H9 (cell line): ENCODE data around the gene PCDH9. TPM values are rescaled to one million over a fixed set of nuclear protein-coding genes. Genes with fewer than 3 reads are reported as not detected.

Experiments used
- DNase-seq: peaks from one replicate; pipeline ENCODE4 v3.0.0-alpha.2; 2017
- H2AFZ ChIP-seq: one replicate; pipeline ENCODE4 v1.6.1; 2013; ENCODE audit warnings: mild to moderate bottlenecking, low read length, control low read depth, moderate library complexity
- H2AK5ac ChIP-seq: 2 replicates; pipeline ENCODE4 v1.6.1; 2013; ENCODE audit warnings: low read length, control low read depth, mixed read lengths; ENCODE audit not compliant: insufficient read length
- H2BK120ac ChIP-seq: one replicate; pipeline ENCODE4 v1.6.1; 2013; ENCODE audit warnings: low read depth, mild to moderate bottlenecking, low read length, control low read depth, inconsistent platforms; ENCODE audit not compliant: poor library complexity, severe bottlenecking
- H2BK12ac ChIP-seq: 2 replicates; pipeline ENCODE4 v1.6.1; 2013; ENCODE audit warnings: low read length, control low read depth, mixed read lengths, low read depth; ENCODE audit not compliant: insufficient read length
- H2BK15ac ChIP-seq: 2 replicates; pipeline ENCODE4 v1.6.1; 2013; ENCODE audit warnings: low read depth, low read length, control low read depth
- H2BK20ac ChIP-seq: one replicate; pipeline ENCODE4 v1.6.1; 2013; ENCODE audit warnings: low read depth, mild to moderate bottlenecking, low read length, control low read depth, inconsistent platforms; ENCODE audit not compliant: poor library complexity, severe bottlenecking
- H2BK5ac ChIP-seq: 2 replicates; pipeline ENCODE4 v1.6.1; 2013; ENCODE audit warnings: low read length, control low read depth, mixed read lengths; ENCODE audit not compliant: insufficient read length
- H3K14ac ChIP-seq: 2 replicates; pipeline ENCODE4 v1.6.1; 2013; ENCODE audit warnings: low read length, control low read depth; ENCODE audit not compliant: insufficient read depth
- H3K18ac ChIP-seq: 2 replicates; pipeline ENCODE4 v1.6.1; 2013; ENCODE audit warnings: low read depth, mild to moderate bottlenecking, mixed read lengths, low read length, control low read depth; ENCODE audit not compliant: insufficient read length
- H3K23ac ChIP-seq: 2 replicates; pipeline ENCODE4 v1.6.1; 2013; ENCODE audit warnings: low read length, control low read depth, mixed read lengths, low read depth; ENCODE audit not compliant: insufficient read length
- H3K23me2 ChIP-seq: 2 replicates; pipeline ENCODE4 v1.6.1; 2013; ENCODE audit warnings: low read depth, mild to moderate bottlenecking, mixed read lengths, low read length, control low read depth; ENCODE audit not compliant: insufficient read length, poor library complexity, severe bottlenecking
- H3K27ac ChIP-seq: 2 replicates; pipeline ENCODE4 v1.5.1; 2013; ENCODE audit warnings: low read length, control low read depth, mixed read lengths, low read depth; ENCODE audit not compliant: insufficient read length
- H3K27me3 ChIP-seq: 2 replicates; pipeline ENCODE4 v1.6.1; 2013; ENCODE audit warnings: low read length, control low read depth, inconsistent platforms; ENCODE audit not compliant: insufficient read depth
- H3K4ac ChIP-seq: 2 replicates; pipeline ENCODE4 v1.6.1; 2013; ENCODE audit warnings: low read depth, mild to moderate bottlenecking, control low read depth, inconsistent platforms, low read length, moderate library complexity
- H3K4me1 ChIP-seq: 2 replicates; pipeline ENCODE4 v1.6.1; 2013; ENCODE audit warnings: low read length, control low read depth, inconsistent platforms; ENCODE audit not compliant: insufficient read depth
- H3K4me2 ChIP-seq: 2 replicates; pipeline ENCODE4 v1.6.1; 2013; ENCODE audit warnings: low read length, control low read depth, mixed read lengths; ENCODE audit not compliant: insufficient read length, insufficient read depth
- H3K56ac ChIP-seq: 2 replicates; pipeline ENCODE4 v1.6.1; 2013; ENCODE audit warnings: low read depth, mild to moderate bottlenecking, mixed read lengths, low read length, control low read depth; ENCODE audit not compliant: insufficient read length
- H3K79me1 ChIP-seq: 2 replicates; pipeline ENCODE4 v1.6.1; 2013; ENCODE audit warnings: low read depth, mild to moderate bottlenecking, moderate library complexity, low read length, control low read depth, inconsistent platforms; ENCODE audit not compliant: insufficient read depth, poor library complexity, severe bottlenecking
- H3K79me2 ChIP-seq: 2 replicates; pipeline ENCODE4 v1.6.1; 2013; ENCODE audit warnings: low read length, control low read depth, inconsistent platforms; ENCODE audit not compliant: insufficient read depth
- H3K9ac ChIP-seq: 2 replicates; pipeline ENCODE4 v1.6.1; 2013; ENCODE audit warnings: low read length, control low read depth, mixed read lengths; ENCODE audit not compliant: insufficient read length; ENCODE audit errors: extremely low read depth
- H3K9me3 ChIP-seq: one replicate; pipeline ENCODE4 v1.6.1; 2013; ENCODE audit warnings: low read depth, low read length, inconsistent platforms; ENCODE audit not compliant: control insufficient read depth
- H3T11ph ChIP-seq: one replicate; pipeline ENCODE4 v1.6.1; 2013; ENCODE audit warnings: mild to moderate bottlenecking, low read length, control low read depth, inconsistent platforms
- H4K20me1 ChIP-seq: one replicate; pipeline ENCODE4 v1.6.1; 2013; ENCODE audit not compliant: control insufficient read depth, insufficient read length, insufficient read depth
- H4K5ac ChIP-seq: 2 replicates; pipeline ENCODE4 v1.6.1; 2013; ENCODE audit warnings: low read depth, mild to moderate bottlenecking, mixed read lengths, low read length, control low read depth; ENCODE audit not compliant: insufficient read length
- H4K8ac ChIP-seq: replicated peaks from 2 replicates; pipeline ENCODE4 v1.6.1; 2013; ENCODE audit warnings: low read length, control low read depth, mixed read lengths, low read depth; ENCODE audit not compliant: insufficient read length
- H4K91ac ChIP-seq: 2 replicates; pipeline ENCODE4 v1.6.1; 2013; ENCODE audit warnings: low read depth, mild to moderate bottlenecking, moderate library complexity, mixed read lengths, low read length, control low read depth; ENCODE audit not compliant: insufficient read length
- H3K27ac Mint-ChIP-seq, 3 experiments: 2 replicates in 2 of 3; 3 replicates in 1 of 3; pipeline ENCODE4 v1.8.0; 2020 to 2021; ENCODE audit warnings: mixed read lengths in 3 of 3, mild to moderate bottlenecking in 1 of 3, moderate library complexity in 1 of 3
- H3K27me3 Mint-ChIP-seq: 2 replicates; pipeline ENCODE4 v1.8.0; 2021; ENCODE audit warnings: low read depth, mild to moderate bottlenecking, moderate library complexity, mixed read lengths
- H3K36me3 Mint-ChIP-seq, 3 experiments: 2 replicates in 2 of 3; 3 replicates in 1 of 3; pipeline ENCODE4 v1.8.0; 2020 to 2021; ENCODE audit warnings: low read depth in 3 of 3, mixed read lengths in 3 of 3; ENCODE audit not compliant: insufficient read depth in 1 of 3
- H3K4me1 Mint-ChIP-seq, 2 experiments: 2 replicates each; pipeline ENCODE4 v1.8.0; 2020; ENCODE audit warnings: mixed read lengths in 2 of 2
- H3K4me3 Mint-ChIP-seq, 2 experiments: 2 replicates in 1 of 2; 3 replicates in 1 of 2; pipeline ENCODE4 v1.8.0; 2020 to 2021; ENCODE audit warnings: mild to moderate bottlenecking in 2 of 2, mixed read lengths in 2 of 2, moderate library complexity in 1 of 2
- H3K9me3 Mint-ChIP-seq, 2 experiments: 2 replicates in 1 of 2; 3 replicates in 1 of 2; pipeline ENCODE4 v1.8.0; 2020; ENCODE audit warnings: mild to moderate bottlenecking in 2 of 2, mixed read lengths in 2 of 2, moderate library complexity in 1 of 2
- WGBS: extraction: QIAGEN DNeasy Blood & Tissue Kit; methylation state at CpG from one replicate; pipeline ENCODE4 v1.1.7; 2013; ENCODE audit warnings: missing lambda C conversion rate, low lambda C conversion rate, mixed read lengths; ENCODE audit not compliant: insufficient read length; ENCODE audit errors: extremely low coverage; 5-methylcytosine and 5-hydroxymethylcytosine counted together
- total RNA-seq: library from RNA; stranded (reverse); gene quantifications from 2 replicates; pipeline ENCODE4 v1.2.1, GENCODE V29; 2021
- TF ChIP-seq, protein P1 (sequence below): fragments of 200-600 bp; sonication (generic); conservative IDR thresholded peaks from 3 replicates; pipeline ENCODE4 v1.8.0; 2021; ENCODE audit warnings: antibody characterized with exemption, mild to moderate bottlenecking

PCDH9 gene
- total RNA-seq, 1 experiment from 2014 or later, result 0.11 TPM

DNA sequence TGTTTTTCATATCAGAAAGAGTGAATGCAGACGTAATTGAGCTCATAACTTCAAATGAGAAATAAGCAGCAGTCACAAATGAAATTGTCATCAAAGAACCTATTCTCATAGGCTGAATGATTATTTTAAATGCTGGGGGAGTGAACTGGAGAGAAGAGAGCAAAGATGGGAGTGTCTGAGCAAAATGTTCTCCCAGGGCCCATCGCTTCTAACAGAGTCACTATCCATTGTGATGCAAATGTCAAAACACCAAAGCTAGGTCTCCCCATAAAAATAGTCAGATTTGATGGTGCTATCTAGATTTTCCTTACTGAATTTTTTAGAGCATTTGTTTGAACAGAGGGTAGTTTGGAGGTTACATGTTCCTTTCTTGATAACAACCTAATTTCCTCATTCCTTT is 278.7 kb downstream of the PCDH9 start:
- TF ChIP-seq, protein P1, sequence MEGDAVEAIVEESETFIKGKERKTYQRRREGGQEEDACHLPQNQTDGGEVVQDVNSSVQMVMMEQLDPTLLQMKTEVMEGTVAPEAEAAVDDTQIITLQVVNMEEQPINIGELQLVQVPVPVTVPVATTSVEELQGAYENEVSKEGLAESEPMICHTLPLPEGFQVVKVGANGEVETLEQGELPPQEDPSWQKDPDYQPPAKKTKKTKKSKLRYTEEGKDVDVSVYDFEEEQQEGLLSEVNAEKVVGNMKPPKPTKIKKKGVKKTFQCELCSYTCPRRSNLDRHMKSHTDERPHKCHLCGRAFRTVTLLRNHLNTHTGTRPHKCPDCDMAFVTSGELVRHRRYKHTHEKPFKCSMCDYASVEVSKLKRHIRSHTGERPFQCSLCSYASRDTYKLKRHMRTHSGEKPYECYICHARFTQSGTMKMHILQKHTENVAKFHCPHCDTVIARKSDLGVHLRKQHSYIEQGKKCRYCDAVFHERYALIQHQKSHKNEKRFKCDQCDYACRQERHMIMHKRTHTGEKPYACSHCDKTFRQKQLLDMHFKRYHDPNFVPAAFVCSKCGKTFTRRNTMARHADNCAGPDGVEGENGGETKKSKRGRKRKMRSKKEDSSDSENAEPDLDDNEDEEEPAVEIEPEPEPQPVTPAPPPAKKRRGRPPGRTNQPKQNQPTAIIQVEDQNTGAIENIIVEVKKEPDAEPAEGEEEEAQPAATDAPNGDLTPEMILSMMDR, result no peak
- Histone ChIP-seq H2BK15ac (no peak overlapping the region), H3K4me1 (peaks cover 3% of the 10 kb centered on the region; the same call in 1 of the 2 replicates), H2AFZ (no peak overlapping the region), H2AK5ac (no peak overlapping the region), H3K79me2 (no peaks in the 10 kb centered on the region), H3K9me3 (no peaks in the 10 kb centered on the region), H2BK20ac (no peak overlapping the region), H3K27me3 (no peaks in the 10 kb centered on the region), H3K4me2 (no peak overlapping the region), H3K23ac (no peak overlapping the region), H4K20me1 (no peaks in the 10 kb centered on the region), H2BK120ac (no peak overlapping the region), H2BK5ac (no peak overlapping the region), H3K9ac (no peak overlapping the region), H3K56ac (no peak overlapping the region), H4K5ac (no peak overlapping the region), H3K23me2 (no peaks in the 10 kb centered on the region), H3K18ac (no peak overlapping the region), H3K14ac (no peak overlapping the region), H3K27ac (no peak overlapping the region), H4K91ac (no peak overlapping the region), H3T11ph (no peak overlapping the region), H3K4ac (no peak overlapping the region), H4K8ac (no peak overlapping the region), H3K79me1 (no peaks in the 10 kb centered on the region), H2BK12ac (no peak overlapping the region)
- WGBS, result no CpG with 5 or more reads among the region's 2 CpGs
- H3K36me3 Mint-ChIP-seq, result no peaks in the 10 kb centered on the region; a peak in 1 of 7 replicates
- no peak overlapping the region for H3K4me3 Mint-ChIP-seq
- H3K27me3 Mint-ChIP-seq, result no peaks in the 10 kb centered on the region
- H3K9me3 Mint-ChIP-seq, result no peaks in the 10 kb centered on the region
- H3K27ac Mint-ChIP-seq, result peak overlapping the region in 1 of 3 experiments; percentile 91; a peak in 3 of 7 replicates
- DNase-seq, result no peak
- H3K4me1 Mint-ChIP-seq, result peaks cover 37 to 48% of the 10 kb centered on the region in 2 experiments
